H1 (cell line): ENCODE measurements around the gene TCF4. TPM values are rescaled to one million over a fixed set of nuclear protein-coding genes. Genes with fewer than 3 reads are reported as not detected.

Experiments used
- CTCF ChIA-PET: fragments of 300-600 bp; sonication (Branson Sonifier 250); formaldehyde crosslinking; loops from one replicate; lab custom pipeline; 2021; ENCODE audit not compliant: partially characterized antibody; lab: Charles Lee
- POLR2A ChIA-PET: fragments of 300-600 bp; sonication (Branson Sonifier 250); formaldehyde crosslinking; loops from one replicate; lab custom pipeline; 2021; ENCODE audit warnings: inconsistent platforms; ENCODE audit not compliant: partially characterized antibody; lab: Charles Lee
- DNase-seq, 2 experiments: peaks; one replicate each; pipeline versions ENCODE4 v3.0.0 to v3.0.0-alpha.2; 2010 to 2022; ENCODE audit warnings: low spot score in 2 of 2, low read depth in 1 of 2, mixed read lengths in 1 of 2
- FAIRE-seq: peaks from 2 replicates; lab custom pipeline; 2011; peaks lifted over from hg19 to GRCh38; lab: Jason Lieb, UNC
- H2AFZ ChIP-seq: 2 replicates; pipeline ENCODE4 v1.8.1; 2012; ENCODE audit warnings: low read length, inconsistent platforms
- H2AK5ac ChIP-seq: 2 replicates; pipeline ENCODE4 v1.6.1; 2013; ENCODE audit warnings: low read depth, low read length
- H2BK120ac ChIP-seq: replicated peaks from 2 replicates; pipeline ENCODE3; 2013; ENCODE audit warnings: low read depth, low read length, inconsistent platforms
- H2BK12ac ChIP-seq: 2 replicates; pipeline ENCODE4 v1.6.1; 2013; ENCODE audit warnings: low read depth, low read length
- H2BK15ac ChIP-seq: 2 replicates; pipeline ENCODE4 v1.6.1; 2013; ENCODE audit warnings: low read length
- H2BK20ac ChIP-seq: 2 replicates; pipeline ENCODE4 v1.6.1; 2013; ENCODE audit warnings: low read length
- H2BK5ac ChIP-seq: 2 replicates; pipeline ENCODE4 v1.6.1; 2013; ENCODE audit warnings: low read depth, low read length
- H3K14ac ChIP-seq: 2 replicates; pipeline ENCODE4 v1.6.1; 2013; ENCODE audit warnings: inconsistent platforms; ENCODE audit not compliant: insufficient read length
- H3K18ac ChIP-seq: 2 replicates; pipeline ENCODE4 v1.6.1; 2013; ENCODE audit warnings: low read length; ENCODE audit errors: extremely low read depth
- H3K23ac ChIP-seq: 2 replicates; pipeline ENCODE4 v1.6.1; 2013; ENCODE audit warnings: inconsistent platforms; ENCODE audit not compliant: insufficient read length
- H3K23me2 ChIP-seq: 2 replicates; pipeline ENCODE4 v1.6.1; 2013; ENCODE audit warnings: low read depth, low read length
- H3K27ac ChIP-seq: 2 replicates; pipeline ENCODE4 v1.6.1; 2011; ENCODE audit warnings: low read depth, low read length, inconsistent platforms
- H3K27me3 ChIP-seq, 4 experiments: replicated peaks in 1 of 4; 1 replicate in 1 of 4; 2 replicates in 3 of 4; pipeline versions ENCODE4 v1.6.1 to v1.8.1; 2011 to 2013; ENCODE audit warnings: low read length in 3 of 4, mild to moderate bottlenecking in 3 of 4, inconsistent platforms in 2 of 4, mixed read lengths in 2 of 4, moderate library complexity in 1 of 4; ENCODE audit not compliant: control insufficient read depth in 3 of 4, insufficient read depth in 3 of 4; ENCODE audit errors: extremely low read depth in 1 of 4
- H3K36me3 ChIP-seq, 4 experiments: 2 replicates each; pipeline versions ENCODE4 v1.6.1 to v1.8.1; 2011 to 2013; ENCODE audit warnings: mild to moderate bottlenecking in 4 of 4, low read length in 3 of 4, moderate library complexity in 2 of 4, control low read depth in 1 of 4, inconsistent platforms in 1 of 4; ENCODE audit not compliant: insufficient read depth in 4 of 4, control insufficient read depth in 2 of 4
- H3K4ac ChIP-seq: replicated peaks from 2 replicates; pipeline ENCODE3; 2013; ENCODE audit warnings: low read length, low read depth, mixed read lengths, inconsistent platforms; ENCODE audit not compliant: insufficient read length
- H3K4me1 ChIP-seq, 4 experiments: replicated peaks in 1 of 4; 1 replicate in 1 of 4; 2 replicates in 3 of 4; pipeline versions ENCODE4 v1.6.1 to v1.8.1; 2011 to 2013; ENCODE audit warnings: low read length in 3 of 4, inconsistent platforms in 2 of 4, mixed read lengths in 1 of 4; ENCODE audit not compliant: insufficient read depth in 4 of 4, control insufficient read depth in 3 of 4
- H3K4me2 ChIP-seq, 2 experiments: 2 replicates each; pipeline versions ENCODE4 v1.6.1 to v1.8.1; 2011 to 2013; ENCODE audit warnings: low read depth in 2 of 2, low read length in 2 of 2, control low read depth in 1 of 2, inconsistent platforms in 1 of 2, mild to moderate bottlenecking in 1 of 2; ENCODE audit not compliant: insufficient read depth in 1 of 2
- H3K4me3 ChIP-seq, 4 experiments: fragments of 200-600, 300-600 bp in 1 of 4; sonication (generic), shearing (Covaris generic), sonication (Bioruptor Twin) in 1 of 4; 2 replicates each; pipeline versions ENCODE4 v1.5.1 to v1.8.1; 2011 to 2016; ENCODE audit warnings: low read length in 4 of 4, low read depth in 3 of 4, control low read depth in 2 of 4, inconsistent platforms in 2 of 4, mild to moderate bottlenecking in 2 of 4, mixed read lengths in 1 of 4, moderate library complexity in 1 of 4; ENCODE audit not compliant: insufficient read depth in 2 of 4; ENCODE audit errors: extremely low read depth in 1 of 4
- H3K56ac ChIP-seq: replicated peaks from 2 replicates; pipeline ENCODE3; 2013; ENCODE audit warnings: low read depth, mild to moderate bottlenecking, mixed read lengths, low read length, inconsistent platforms; ENCODE audit not compliant: insufficient read length
- H3K79me1 ChIP-seq: 2 replicates; pipeline ENCODE4 v1.6.1; 2013; ENCODE audit warnings: low read depth, low read length, control low read depth
- H3K79me2 ChIP-seq, 2 experiments: 2 replicates each; pipeline versions ENCODE4 v1.6.1 to v1.8.1; 2012 to 2013; ENCODE audit warnings: low read length in 2 of 2, mild to moderate bottlenecking in 2 of 2, inconsistent platforms in 1 of 2; ENCODE audit not compliant: insufficient read depth in 2 of 2, control insufficient read depth in 1 of 2
- H3K9ac ChIP-seq, 4 experiments: replicated peaks in 1 of 4; 1 replicate in 1 of 4; 2 replicates in 3 of 4; pipeline versions ENCODE4 v1.6.1 to v1.8.1; 2011 to 2013; ENCODE audit warnings: low read depth in 3 of 4, low read length in 3 of 4, control low read depth in 2 of 4, mild to moderate bottlenecking in 2 of 4, moderate library complexity in 2 of 4, inconsistent platforms in 1 of 4; ENCODE audit errors: extremely low read depth in 1 of 4
- H3K9me3 ChIP-seq, 2 experiments: 2 replicates each; pipeline versions ENCODE4 v1.6.1 to v1.8.1; 2012 to 2013; ENCODE audit warnings: mild to moderate bottlenecking in 2 of 2, moderate library complexity in 2 of 2, control low read depth in 1 of 2, inconsistent platforms in 1 of 2, low read depth in 1 of 2, low read length in 1 of 2, mixed read lengths in 1 of 2; ENCODE audit not compliant: insufficient read depth in 2 of 2
- H4K20me1 ChIP-seq, 2 experiments: replicated peaks in 1 of 2; 2 replicates each; pipeline versions ENCODE3 to v1.8.1; 2011 to 2013; ENCODE audit warnings: inconsistent platforms in 2 of 2, low read length in 2 of 2, mild to moderate bottlenecking in 1 of 2; ENCODE audit not compliant: insufficient read depth in 2 of 2, control insufficient read depth in 1 of 2
- H4K5ac ChIP-seq: 2 replicates; pipeline ENCODE4 v1.6.1; 2013; ENCODE audit warnings: low read length, low read depth, mixed read lengths, inconsistent platforms; ENCODE audit not compliant: insufficient read length
- H4K8ac ChIP-seq: 2 replicates; pipeline ENCODE4 v1.8.0; 2013; ENCODE audit warnings: mild to moderate bottlenecking, moderate library complexity, low read length, inconsistent platforms; ENCODE audit not compliant: insufficient read depth; ENCODE audit errors: extremely low read depth
- H4K91ac ChIP-seq: replicated peaks from 2 replicates; pipeline ENCODE3; 2013; ENCODE audit warnings: low read length, mixed read lengths, inconsistent platforms; ENCODE audit not compliant: insufficient read length
- CHD1 ChIP-seq: IDR thresholded peaks from 2 replicates; pipeline ENCODE4 v1.6.1; 2012; ENCODE audit warnings: low read depth, low read length, improper control_type of control experiment
- MAFK ChIP-seq: IDR thresholded peaks from 2 replicates; pipeline ENCODE4 v1.6.1; 2012; ENCODE audit warnings: low read depth, mild to moderate bottlenecking, improper control_type of control experiment, low read length
- RFX5 ChIP-seq: IDR thresholded peaks from 2 replicates; pipeline ENCODE4 v1.6.1; 2011; ENCODE audit warnings: low read depth, low read length, improper control_type of control experiment, borderline replicate concordance
- RNF2 ChIP-seq: fragments of 200-900, 300-1000 bp; sonication (generic); IDR thresholded peaks from 2 replicates; pipeline ENCODE4 v1.7.1; 2016; ENCODE audit warnings: borderline replicate concordance, low read depth, mild to moderate bottlenecking, antibody characterized with exemption, low read length; ENCODE audit not compliant: poor library complexity, severe bottlenecking; ENCODE audit errors: missing control alignments
- RXRA ChIP-seq: IDR thresholded peaks from 2 replicates; pipeline ENCODE4 v1.6.1; 2011; ENCODE audit warnings: low read depth, mild to moderate bottlenecking, low read length, moderate library complexity; ENCODE audit not compliant: insufficient read depth
- SIRT6 ChIP-seq: IDR thresholded peaks from one replicate; pipeline ENCODE4 v1.7.1; 2012; ENCODE audit warnings: low read length, inconsistent platforms
- SP4 ChIP-seq: IDR thresholded peaks from 2 replicates; pipeline ENCODE4 v1.6.1; 2012; ENCODE audit warnings: low read length, inconsistent platforms
- TCF12 ChIP-seq: IDR thresholded peaks from 2 replicates; pipeline ENCODE4 v1.6.1; 2011; ENCODE audit warnings: low read depth, mild to moderate bottlenecking, low read length
- WGBS, 2 experiments: shearing (Covaris generic) in 1 of 2; methylation state at CpG; one replicate each; pipeline versions ENCODE4 v1.1.6 to v1.1.7; 2013 to 2015; ENCODE audit warnings: low lambda C conversion rate in 2 of 2, mixed read lengths in 2 of 2, inconsistent platforms in 1 of 2, low coverage in 1 of 2, missing lambda C conversion rate in 1 of 2; ENCODE audit not compliant: insufficient replicate concordance in 2 of 2, insufficient coverage in 1 of 2, insufficient read length in 1 of 2; ENCODE audit errors: extremely low coverage in 1 of 2, missing lambda C conversion rate in 1 of 2; 5-methylcytosine and 5-hydroxymethylcytosine counted together
- polyA plus RNA-seq, 7 experiments: library from polyadenylated mRNA; depleted of rRNA in 3 of 7; stranded (reverse) in 5 of 7; unstranded in 2 of 7; fragments of >200 nt in 5 of 7; fragments of 200-250 nt in 2 of 7; gene quantifications; 1 replicate in 5 of 7; 2 replicates in 1 of 7; 4 replicates in 1 of 7; pipeline versions ENCODE4 v1.2.1 to v1.2.3, GENCODE V29; 2011 to 2013; ENCODE audit warnings: missing spikeins in 2 of 7, mixed read lengths in 2 of 7
- total RNA-seq: library from RNA; stranded (reverse); fragmentation: NEBNext Ultra II Directional; extraction: Animal tissue kit (Norgen Biotek cat#: 25700); gene quantifications from 2 replicates; pipeline ENCODE4 v1.2.1, GENCODE V29; 2021
- TF ChIP-seq, protein P1 (sequence below), 3 experiments: IDR thresholded peaks; 1 replicate in 2 of 3; 2 replicates in 1 of 3; pipeline versions ENCODE4 v1.5.1 to v1.6.1; 2011; ENCODE audit warnings: low read length in 3 of 3, mild to moderate bottlenecking in 3 of 3, inconsistent platforms in 2 of 3, low read depth in 1 of 3, moderate library complexity in 1 of 3; ENCODE audit not compliant: insufficient read depth in 1 of 3; ENCODE audit errors: control extremely low read depth in 1 of 3

Gene TCF4
- total and polyA plus RNA-seq, 2 of the 8 experiments (the other 6 are each of a cell fraction or from before 2014, with no cell fraction given) = 59.3 to 118 TPM

DNA sequence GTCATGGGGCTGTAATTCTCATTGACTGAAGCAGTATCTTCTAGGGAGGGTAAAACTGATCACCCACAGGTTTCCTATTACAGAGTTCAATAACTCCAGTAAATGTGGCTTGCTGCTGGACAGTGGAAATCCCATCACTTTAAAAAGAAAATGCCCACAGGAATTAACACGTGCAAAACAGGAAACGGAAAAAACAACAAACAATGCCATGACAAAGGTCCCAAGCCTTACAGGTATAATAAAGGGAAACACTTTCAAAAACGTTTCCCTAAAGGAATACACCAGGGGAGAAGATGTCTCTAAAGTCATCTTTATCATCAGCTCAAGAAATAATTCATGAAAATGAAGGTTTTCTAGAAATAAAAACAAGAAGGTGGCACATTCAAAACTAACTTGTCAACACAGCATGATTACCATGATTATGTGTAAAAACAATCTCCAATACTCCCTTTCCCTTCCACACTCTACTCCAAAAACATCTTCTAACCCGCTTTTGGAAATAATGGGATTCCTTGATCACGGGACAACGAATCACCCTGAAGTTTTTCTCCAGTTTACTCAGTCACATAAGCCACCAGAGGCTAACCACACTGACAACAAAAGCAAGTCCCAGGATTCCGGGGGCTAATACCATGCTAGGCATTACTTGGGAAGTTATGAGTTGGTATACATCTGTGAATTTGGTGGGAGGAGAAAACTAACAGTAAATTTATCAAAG, 167.9 kb downstream of the TCF4 start:
- Histone ChIP-seq H3K27me3 (no peaks in the 10 kb centered on the region), H4K20me1 (no peaks in the 10 kb centered on the region), H3K36me3 (no peaks in the 10 kb centered on the region), H3K18ac (no peak overlapping the region), H3K4me3 (peak overlapping the region in 1 of 4 experiments; percentile 43; a peak in 2 of 8 replicates), H3K4me1 (peaks cover 9 to 30% (median 17%) of the 10 kb centered on the region in 4 experiments), H3K79me1 (peaks cover 7% of the 10 kb centered on the region), H3K9ac (no peak overlapping the region), H2BK20ac (no peak overlapping the region), H3K9me3 (no peaks in the 10 kb centered on the region), H3K56ac (no peak overlapping the region), H3K79me2 (peaks cover 0 to 97% of the 10 kb centered on the region in 2 experiments; a peak in 3 of 4 replicates), H3K23ac (no peak overlapping the region), H4K5ac (no peak overlapping the region), H2BK5ac (no peak overlapping the region; the same call in 1 of the 2 replicates), H2BK15ac (0 out of 2 replicates have a peak overlapping the region, but pooled peaks have one; percentile 5), H3K4ac (no peak overlapping the region), H2AFZ (no peak overlapping the region), H2BK120ac (peak overlapping the region; percentile 74), H3K14ac (no peak overlapping the region), H2AK5ac (no peak overlapping the region), H4K8ac (no peak overlapping the region), H3K23me2 (no peaks in the 10 kb centered on the region; the same call in 1 of the 2 replicates), H4K91ac (peak overlapping the region; percentile 68), H3K27ac (peak overlapping the region; percentile 28), H3K4me2 (peak overlapping the region; percentile 53 to 57), H2BK12ac (no peak overlapping the region)
- 31 to 100% methylated on average over 1 to 7 of the region's 7 CpGs for WGBS, 2 experiments
- ChIA-PET POLR2A (no interaction called here), CTCF (no interaction called here)
- no peak for DNase-seq
- TF ChIP-seq SIRT6 (no peak), RXRA (no peak), TCF12 (no peak), RFX5 (no peak), SP4 (no peak), MAFK (no peak), CHD1 (no peak), RNF2 (no peak)
- TF ChIP-seq, protein P1, sequence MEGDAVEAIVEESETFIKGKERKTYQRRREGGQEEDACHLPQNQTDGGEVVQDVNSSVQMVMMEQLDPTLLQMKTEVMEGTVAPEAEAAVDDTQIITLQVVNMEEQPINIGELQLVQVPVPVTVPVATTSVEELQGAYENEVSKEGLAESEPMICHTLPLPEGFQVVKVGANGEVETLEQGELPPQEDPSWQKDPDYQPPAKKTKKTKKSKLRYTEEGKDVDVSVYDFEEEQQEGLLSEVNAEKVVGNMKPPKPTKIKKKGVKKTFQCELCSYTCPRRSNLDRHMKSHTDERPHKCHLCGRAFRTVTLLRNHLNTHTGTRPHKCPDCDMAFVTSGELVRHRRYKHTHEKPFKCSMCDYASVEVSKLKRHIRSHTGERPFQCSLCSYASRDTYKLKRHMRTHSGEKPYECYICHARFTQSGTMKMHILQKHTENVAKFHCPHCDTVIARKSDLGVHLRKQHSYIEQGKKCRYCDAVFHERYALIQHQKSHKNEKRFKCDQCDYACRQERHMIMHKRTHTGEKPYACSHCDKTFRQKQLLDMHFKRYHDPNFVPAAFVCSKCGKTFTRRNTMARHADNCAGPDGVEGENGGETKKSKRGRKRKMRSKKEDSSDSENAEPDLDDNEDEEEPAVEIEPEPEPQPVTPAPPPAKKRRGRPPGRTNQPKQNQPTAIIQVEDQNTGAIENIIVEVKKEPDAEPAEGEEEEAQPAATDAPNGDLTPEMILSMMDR (IDR thresholded peaks at IDR 0.05; ENCODE audit: control extremely low read depth in 1 of 3, insufficient read depth in 1 of 3, low read depth in 1 of 3, low read length in 3 of 3) = no peak
- no peak for FAIRE-seq
